HL-60/S4 treated with phorbol 12-myristate 13-acetate at 8.2 ng/mL for 4 days and 3 days (cell line): ENCODE results near the gene FMNL1.

Source experiments
- in situ Hi-C: fragments of 300-500 bp; cut with MboI; formaldehyde crosslinking; loops from 2 replicates; pipeline ENCODE4 v1.15.0; 2022; ENCODE audit warnings: low sequenced_read_pairs

Gene FMNL1

DNA sequence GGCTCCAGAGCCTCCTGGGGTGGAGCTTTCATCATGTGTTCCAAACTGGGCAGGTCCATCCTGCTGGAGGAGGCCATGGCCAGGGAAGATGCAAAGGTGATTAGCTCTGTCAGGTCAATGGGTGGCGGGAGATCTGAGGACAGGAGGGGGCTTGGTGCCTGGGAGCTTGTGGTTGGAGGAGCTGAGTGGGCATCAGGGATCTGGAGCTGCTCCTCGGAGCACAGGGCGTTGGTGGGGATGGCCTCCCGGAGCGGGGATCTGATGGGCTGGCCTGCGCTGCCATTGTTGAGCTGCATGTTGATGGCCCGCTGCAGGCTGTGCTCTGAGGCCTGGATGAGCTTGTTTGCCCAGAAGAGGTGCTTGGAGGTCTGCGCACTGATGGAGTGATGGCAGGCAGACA lies 33.7 kb downstream of the FMNL1 start:
- in situ Hi-C loops: no loop called here

DNA sequence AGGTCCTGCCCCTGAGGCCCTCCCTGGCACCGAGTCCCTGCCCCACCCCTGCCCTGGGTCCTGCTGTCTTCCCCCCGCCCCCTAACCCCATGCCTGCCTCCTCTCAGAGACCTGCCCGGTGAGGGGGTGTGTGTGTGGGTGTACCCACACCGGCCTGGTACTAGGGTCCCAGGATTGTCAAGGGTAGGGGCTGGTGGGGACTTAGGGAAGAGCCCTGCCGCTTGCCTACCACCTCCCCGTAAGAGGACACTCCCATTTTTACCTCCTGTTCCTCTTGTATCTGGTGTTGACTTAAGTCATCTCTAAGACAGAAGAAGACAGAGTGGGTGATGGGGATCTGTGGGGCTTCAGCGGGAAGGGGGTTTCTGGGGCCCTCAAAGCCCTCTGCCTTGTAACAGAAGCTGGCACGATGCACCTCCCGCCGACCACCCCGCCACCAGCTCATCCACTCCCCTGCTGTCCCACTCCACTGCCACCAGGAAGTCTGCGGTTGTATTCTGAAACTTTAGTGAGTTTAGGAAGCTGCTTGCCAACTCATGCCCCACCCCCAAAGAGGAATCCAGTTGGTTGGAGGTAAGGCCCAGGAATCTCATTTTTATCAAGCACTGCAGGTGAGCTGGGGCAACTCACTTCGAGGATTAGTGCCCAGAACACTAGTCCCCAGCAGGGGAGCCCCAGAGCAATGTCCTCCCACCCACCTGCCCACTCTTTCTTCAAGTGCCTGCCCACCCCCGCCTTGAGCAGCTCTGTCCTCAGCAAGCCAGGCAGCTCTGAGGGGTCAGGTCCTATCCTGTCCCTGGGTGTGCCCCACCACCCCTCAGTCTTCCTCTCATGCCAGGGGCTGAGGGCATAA lies 34.7 kb downstream of the FMNL1 start:
- in situ Hi-C loops: no loop called here

DNA sequence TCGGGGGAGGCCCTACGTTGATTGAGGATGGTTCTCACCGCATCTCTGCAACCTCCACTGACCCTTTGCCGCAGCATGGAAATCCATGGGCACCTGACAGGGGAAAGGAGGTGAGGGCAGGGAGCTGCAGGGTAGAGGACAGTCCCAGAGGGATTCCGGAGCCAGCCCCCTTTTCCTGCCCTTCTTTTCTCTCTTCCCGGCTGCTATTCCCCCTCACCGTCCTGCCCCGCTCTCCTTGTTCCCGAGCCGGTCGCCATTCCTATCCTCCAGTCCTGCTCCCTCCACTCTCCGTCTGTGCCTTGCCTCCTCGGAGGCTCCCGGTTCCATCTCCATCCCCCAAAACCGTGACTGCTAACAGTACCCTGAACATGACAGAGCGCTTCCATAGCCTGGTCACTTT lies 35.4 kb downstream of the FMNL1 start:
- in situ Hi-C loops: no loop called here

GRCh38 chr17:45258981-45259380 lies 37.3 kb downstream of the FMNL1 start:
- in situ Hi-C loops: no loop called here

DNA sequence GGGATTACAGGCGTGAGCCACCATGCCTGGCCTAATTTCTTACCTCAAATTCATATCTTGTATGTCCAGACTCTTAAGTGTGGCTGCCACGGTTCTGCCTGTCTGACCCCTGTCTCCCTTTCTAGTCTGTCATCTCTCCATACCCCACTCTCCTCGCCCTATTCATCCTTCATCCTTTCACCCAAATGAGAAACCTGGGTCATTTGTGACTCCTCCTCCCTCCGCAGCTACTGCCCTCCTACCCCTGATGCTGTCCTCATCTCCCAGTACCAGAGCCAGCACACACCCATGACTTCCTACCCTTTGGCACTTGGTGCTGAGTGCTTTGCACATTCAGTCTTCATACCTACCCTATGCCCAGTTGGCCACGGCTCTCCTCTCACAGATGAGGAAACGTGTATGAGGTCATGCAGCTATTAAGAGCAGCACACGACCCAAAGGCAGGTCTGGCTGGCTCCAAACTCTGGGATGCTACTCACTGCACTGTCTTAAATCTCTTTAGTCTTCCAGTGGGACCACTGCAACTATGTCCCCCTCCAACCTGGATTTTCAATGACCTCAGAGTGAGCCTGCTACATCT lies 38.6 kb downstream of the FMNL1 start:
- in situ Hi-C loops: no loop called here

DNA sequence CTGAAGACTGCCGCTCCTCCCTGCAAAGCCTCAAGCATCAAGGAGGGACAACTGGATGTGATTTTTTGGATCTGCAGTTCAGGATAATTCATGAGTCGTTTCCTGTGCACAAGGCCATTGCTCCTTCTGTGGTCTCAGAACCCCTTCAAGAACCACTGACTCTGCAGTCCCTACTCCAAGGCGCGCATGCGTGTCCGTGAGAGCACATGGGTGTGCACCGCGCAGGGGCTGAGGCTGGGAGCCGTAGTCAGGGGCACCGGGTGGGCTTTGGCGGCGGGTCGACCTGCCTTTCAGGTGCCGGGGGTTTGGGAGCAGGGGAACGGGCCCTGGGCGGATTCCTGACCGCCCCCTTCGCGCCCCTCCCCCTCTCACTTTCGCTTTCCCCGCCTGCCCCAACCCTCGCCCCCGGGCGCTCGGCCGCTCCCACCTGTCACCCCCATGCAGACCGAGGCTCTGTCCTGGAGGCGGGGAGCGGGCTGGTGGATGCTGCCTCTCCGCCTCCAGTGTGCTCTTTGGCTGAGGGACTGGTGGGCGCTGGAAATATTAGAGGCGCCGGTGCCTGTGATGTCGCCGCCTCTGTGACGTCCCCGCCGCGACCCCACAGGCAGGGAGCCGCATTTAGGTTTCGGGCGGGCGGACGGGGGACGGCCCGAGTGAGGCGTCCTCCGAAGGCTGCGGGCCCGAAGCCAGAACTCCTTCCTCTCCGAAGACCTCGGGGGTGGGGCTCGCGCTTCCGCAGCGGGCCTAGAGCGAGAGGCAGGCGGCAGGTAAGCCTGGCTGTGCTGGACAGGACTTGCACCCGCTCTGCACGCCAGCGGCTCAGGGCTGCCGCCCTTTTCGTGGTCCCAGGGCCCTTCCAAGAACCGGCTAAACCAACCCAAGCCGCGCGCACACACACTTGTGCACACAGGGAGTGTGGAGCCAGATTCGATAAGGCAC lies 40.2 kb downstream of the FMNL1 start, which contains the start of gene SPATA32:
TSS of gene SPATA32 (minus strand) at position 518 of the 939 bp plus-strand sequence. CDS start at position 440, 78 bp downstream.
- in situ Hi-C loops: no loop called here

DNA sequence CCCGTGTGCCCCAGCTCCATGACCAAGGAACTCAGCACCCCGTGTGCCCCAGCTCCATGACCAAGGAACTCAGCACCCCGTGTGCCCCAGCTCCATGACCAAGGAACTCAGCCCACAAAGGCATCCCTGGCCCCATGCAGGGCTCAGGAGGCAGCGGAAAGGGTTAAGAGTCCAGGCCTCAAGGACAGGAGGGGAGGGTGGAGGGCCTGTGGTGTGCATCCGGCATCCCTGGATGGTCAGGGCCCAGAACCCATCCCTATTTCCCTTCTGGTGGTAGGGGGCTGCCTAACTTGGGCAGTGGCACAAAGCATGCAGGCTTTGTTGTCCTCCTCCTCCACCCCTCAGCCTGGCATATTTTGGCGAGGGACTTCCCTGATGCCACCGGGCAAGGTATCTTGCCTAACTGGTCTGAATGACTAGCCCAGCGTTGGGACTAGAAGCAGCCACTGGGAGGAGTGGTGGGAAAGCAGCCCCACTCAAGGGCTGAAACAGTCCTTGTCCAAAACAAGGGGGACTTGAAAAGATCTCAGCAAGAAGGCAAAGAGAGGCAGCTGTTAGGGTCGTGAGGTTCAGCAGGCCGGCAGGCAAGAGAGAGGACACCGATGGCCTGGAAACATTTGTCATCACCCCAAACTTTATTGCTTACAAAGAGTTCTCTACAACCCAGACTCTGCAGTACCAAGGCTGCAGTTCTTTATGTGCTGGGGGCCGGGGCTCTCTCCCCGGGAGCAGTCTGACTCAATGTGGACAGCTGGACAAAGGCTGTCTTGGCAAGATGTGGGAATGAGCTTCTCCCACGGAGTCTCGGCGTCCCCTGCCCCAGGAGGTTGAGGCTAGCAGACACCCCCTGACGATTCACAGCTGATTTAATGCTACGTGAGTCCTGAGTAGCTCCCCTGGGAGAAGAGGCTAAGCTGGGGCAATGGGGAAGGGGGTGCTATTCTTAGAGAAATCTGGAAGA lies 41.1 kb downstream of the FMNL1 start:
- in situ Hi-C loops: no loop called here

GRCh38 chr17:45263477-45263860 lies 41.8 kb downstream of the FMNL1 start:
- in situ Hi-C loops: no loop called here

GRCh38 chr17:45264430-45264829 lies 42.7 kb downstream of the FMNL1 start:
- in situ Hi-C loops: no loop called here

DNA sequence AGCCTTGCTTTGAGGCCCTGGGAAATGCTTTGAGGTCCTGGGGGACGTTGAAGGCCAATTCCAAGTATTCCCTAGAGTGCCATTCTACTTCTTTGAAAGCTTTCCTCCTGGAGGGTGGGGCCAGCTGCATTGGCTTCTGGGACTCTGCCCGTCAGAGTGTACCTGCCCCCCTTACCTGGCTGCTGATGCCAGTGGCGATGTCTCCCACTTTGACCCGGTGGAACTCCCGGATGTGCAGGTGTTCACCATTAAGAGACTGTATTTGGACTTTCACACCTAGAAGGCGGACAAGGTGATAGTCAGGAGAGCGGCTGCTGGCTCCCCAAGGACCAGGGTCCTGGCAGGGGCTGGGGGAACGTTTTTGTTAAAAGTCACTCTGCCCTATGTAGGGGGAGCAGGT lies 43.3 kb downstream of the FMNL1 start:
- in situ Hi-C loops: no loop called here

- in situ Hi-C loops: no loop called here
These were observed 44.1 kb downstream of the FMNL1 start for GRCh38 chr17:45265821-45266220.

DNA sequence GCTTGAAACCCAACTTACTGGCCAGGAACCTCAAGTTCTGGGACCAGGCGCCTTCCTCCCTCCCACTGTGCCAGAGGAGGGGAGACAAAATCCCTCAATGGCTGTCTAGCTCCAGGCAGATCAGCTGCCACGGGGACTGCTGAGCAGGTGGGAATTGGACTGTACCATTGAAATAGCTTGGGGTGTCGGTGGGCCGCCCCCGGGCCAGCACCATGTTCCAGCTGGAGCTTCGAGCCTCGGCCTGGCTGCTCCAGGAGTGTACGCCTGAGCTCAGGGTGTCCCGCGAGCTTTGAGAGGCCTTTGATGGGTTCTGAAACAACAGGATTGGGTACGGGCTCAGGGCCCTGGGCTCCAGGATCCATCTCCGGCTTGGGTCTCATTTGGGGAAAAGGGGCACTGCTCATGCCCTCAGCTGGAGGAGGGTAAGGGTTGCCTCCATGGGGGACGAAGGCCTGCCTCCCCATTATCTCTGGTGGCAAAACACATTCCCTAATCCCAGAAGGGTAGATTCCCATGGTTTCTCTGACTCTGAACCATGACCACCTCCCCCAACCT lies 44.8 kb downstream of the FMNL1 start:
- in situ Hi-C loops: no loop called here

DNA sequence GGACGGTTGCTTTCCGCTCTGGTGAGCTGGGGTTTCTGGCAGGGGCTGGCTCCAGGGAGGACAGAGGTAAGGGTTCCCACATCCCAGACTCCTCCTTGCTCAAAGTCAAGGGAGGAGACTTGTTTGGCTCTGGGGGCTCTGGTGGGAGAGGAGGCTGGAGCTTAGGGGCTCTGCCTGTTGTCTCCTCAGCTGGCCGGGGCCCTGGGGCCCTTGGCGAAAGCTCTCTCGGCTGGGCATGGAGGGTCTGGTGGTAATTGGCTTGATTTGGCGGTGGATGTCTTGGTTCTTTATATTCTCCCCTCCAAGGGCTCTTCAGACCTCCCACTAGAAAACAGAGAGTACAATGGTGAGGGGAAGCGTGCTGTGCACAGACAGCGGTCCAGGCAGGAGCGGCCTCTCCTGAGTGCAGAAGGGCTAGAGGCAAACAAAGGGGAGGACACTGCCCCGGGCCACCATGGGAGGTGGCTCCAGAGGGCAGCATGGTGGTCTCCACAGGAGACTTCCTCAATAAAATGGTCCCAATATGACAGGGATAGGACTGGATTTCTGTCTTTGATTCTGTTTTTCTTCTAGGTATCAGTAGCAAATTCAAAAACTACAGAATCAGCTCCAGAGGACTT lies 45.9 kb downstream of the FMNL1 start:
- in situ Hi-C loops: no loop called here

- in situ Hi-C loops: no loop called here
These were observed 48.2 kb downstream of the FMNL1 start for GRCh38 chr17:45269912-45270311.

- in situ Hi-C loops: no loop called here
These were observed 49.2 kb downstream of the FMNL1 start for GRCh38 chr17:45270828-45271418.

DNA sequence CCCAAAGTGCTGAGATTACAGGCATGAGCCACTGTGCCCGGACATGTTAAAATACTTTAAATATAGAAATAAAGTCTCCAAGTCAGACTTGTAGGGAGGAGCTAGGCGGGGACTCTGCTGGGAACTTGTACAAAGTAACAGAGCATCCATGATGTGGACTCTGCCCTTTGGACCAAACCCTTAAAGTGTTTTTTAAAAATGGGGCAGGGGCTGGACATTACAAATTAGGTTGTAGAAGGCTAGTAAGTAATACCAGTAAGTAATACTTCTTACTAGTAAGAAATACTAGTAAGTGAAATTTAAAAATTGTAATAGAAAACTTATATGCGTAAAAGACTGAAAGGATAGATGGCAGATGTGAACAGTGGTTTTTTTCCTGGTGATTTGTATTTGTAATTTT lies 49.9 kb downstream of the FMNL1 start:
- in situ Hi-C loops: no loop called here

DNA sequence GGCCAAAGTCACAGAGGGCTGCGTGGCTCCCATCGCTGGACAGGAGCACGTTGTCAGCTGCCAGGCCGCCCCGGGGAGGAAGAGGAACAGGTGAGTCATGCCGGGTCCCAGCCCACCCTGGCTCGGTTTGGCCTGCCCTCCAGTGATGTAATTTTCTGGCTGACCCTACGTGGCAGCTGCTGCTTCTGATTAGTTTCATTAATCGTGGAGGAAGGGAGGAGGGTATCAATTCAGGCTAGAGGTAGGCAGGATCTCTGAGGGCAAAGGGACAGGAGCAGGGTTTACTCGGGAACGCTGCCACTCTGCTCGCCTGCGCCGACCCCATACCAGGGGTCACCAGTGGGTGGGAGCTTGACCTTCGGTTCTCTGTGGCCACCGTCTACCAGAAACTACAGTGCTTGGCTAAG lies 51.9 kb downstream of the FMNL1 start:
- in situ Hi-C loops: no loop called here

DNA sequence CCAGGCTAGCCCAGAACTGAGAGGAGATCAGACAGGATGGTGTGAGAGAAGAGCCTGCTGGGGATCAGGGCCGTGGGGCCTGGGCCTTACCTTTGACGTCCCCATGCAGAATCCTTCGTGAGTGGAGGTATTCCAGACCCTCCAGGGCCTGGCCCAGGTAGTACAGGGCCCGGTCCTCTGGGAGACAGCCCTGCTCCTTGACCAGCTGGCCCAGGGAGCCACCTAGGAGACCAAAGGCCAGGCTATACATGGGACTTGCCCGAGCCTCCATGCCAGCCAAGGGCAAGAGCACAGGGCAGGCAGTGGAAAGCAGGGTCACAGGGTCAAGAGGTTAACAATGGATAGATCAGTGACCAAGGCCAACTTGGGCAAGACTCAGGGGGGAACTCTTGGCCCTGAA lies 52.3 kb downstream of the FMNL1 start:
- in situ Hi-C loops: no loop called here

DNA sequence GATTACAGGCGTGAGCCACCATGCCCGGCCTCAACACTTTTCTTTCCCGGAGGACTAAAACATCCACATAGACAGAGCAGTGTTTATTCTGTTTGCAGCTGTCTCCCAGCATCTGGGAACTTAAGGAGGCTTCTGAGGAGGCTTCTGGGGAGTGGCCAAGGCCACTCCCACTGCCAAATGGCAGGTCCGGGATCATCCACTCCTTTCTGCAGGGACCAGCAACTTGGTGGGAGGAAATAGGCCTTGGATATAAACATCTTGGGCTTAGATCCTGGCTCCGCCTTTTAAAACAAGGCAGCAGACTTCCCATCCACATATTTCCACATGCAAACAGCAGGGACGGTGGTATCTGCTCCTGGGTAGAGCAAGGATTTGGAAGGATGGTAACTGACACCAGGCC lies 54.3 kb downstream of the FMNL1 start:
- in situ Hi-C loops: loop anchor here (5.0 kb wide), 1 partner anchor 111 kb away; no protein-coding TSS in a partner anchor
